Mesothelial cell of epicardium (in vitro differentiated cells): ENCODE data around the gene KLHDC3. TPM values are rescaled to one million over a fixed set of nuclear protein-coding genes. Genes with fewer than 3 reads are reported as not detected.

Experiments used
- DNase-seq, 2 experiments: peaks; one replicate each; pipeline ENCODE4 v3.0.0; 2021; ENCODE audit warnings: low spot score in 2 of 2; ENCODE audit not compliant: unreplicated experiment in 2 of 2
- H3K27ac Mint-ChIP-seq: 2 replicates; pipeline ENCODE4 v1.8.0; 2021; ENCODE audit warnings: mixed read lengths
- H3K27me3 Mint-ChIP-seq: 2 replicates; pipeline ENCODE4 v1.8.0; 2021; ENCODE audit warnings: low read depth, mixed read lengths
- H3K36me3 Mint-ChIP-seq: 2 replicates; pipeline ENCODE4 v1.8.0; 2021; ENCODE audit warnings: mixed read lengths
- H3K4me1 Mint-ChIP-seq: 2 replicates; pipeline ENCODE4 v1.8.0; 2021; ENCODE audit warnings: mixed read lengths
- H3K4me3 Mint-ChIP-seq: 2 replicates; pipeline ENCODE4 v1.8.0; 2021; ENCODE audit warnings: mild to moderate bottlenecking, moderate library complexity, mixed read lengths
- H3K9me3 Mint-ChIP-seq: 2 replicates; pipeline ENCODE4 v1.8.0; 2021; ENCODE audit warnings: mixed read lengths
- total RNA-seq: library from RNA; stranded (reverse); gene quantifications from 3 replicates; pipeline ENCODE4 v1.2.1, GENCODE V29; 2021
- TF ChIP-seq, protein P1 (sequence below): fragments of 200-600 bp; sonication (generic); IDR thresholded peaks from one replicate; pipeline ENCODE4 v1.5.0; 2021; ENCODE audit warnings: antibody characterized with exemption; ENCODE audit not compliant: unreplicated experiment

KLHDC3 gene, protein sequence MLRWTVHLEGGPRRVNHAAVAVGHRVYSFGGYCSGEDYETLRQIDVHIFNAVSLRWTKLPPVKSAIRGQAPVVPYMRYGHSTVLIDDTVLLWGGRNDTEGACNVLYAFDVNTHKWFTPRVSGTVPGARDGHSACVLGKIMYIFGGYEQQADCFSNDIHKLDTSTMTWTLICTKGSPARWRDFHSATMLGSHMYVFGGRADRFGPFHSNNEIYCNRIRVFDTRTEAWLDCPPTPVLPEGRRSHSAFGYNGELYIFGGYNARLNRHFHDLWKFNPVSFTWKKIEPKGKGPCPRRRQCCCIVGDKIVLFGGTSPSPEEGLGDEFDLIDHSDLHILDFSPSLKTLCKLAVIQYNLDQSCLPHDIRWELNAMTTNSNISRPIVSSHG
- total RNA-seq: 88.3 to 97.3 TPM (median 95.1 TPM) in 3 replicates

DNA sequence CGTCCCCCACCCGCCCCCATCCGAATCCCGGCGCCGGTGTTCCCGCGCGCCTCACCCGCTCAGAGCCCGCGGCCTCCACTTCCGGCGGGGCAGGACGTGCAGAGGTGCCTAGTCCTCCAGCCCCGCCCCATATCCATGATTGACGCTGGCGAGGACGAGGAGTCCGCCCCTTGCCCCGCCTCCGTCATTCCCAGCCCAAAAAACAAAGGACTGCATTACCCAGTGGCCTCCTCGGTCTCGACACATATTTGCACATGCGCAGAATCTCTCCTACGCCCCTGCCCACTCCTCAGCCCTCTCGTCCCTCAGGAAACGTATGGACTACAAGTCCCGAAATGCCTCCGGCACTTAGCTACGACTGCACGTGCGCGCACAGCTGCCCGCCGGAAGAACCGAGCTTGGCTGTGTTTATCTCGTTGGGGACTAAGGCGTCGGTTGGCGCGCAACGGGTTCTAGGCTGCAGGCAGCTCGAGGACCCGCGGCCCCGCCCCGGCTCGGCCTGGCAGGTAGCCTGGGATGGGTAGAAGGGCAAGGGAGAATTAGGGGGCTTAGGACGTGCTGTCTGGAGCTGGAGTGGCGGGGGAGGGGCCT is at the start of gene KLHDC3, which contains the start of gene MEA1:
TSS of gene KLHDC3 (plus strand) at position 407 of the 591 bp plus-strand sequence. CDS start 2,944 bp downstream, outside the sequence.
TSS of gene MEA1 (minus strand) at position 104 of the 591 bp plus-strand sequence. CDS start 133 bp downstream, outside the sequence.
- TF ChIP-seq, protein P1, sequence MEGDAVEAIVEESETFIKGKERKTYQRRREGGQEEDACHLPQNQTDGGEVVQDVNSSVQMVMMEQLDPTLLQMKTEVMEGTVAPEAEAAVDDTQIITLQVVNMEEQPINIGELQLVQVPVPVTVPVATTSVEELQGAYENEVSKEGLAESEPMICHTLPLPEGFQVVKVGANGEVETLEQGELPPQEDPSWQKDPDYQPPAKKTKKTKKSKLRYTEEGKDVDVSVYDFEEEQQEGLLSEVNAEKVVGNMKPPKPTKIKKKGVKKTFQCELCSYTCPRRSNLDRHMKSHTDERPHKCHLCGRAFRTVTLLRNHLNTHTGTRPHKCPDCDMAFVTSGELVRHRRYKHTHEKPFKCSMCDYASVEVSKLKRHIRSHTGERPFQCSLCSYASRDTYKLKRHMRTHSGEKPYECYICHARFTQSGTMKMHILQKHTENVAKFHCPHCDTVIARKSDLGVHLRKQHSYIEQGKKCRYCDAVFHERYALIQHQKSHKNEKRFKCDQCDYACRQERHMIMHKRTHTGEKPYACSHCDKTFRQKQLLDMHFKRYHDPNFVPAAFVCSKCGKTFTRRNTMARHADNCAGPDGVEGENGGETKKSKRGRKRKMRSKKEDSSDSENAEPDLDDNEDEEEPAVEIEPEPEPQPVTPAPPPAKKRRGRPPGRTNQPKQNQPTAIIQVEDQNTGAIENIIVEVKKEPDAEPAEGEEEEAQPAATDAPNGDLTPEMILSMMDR: no peak
- Mint-ChIP-seq H3K4me3 (peak within 1 kb of the TSS; percentile 89), H3K9me3 (no peaks in the 10 kb centered on the region), H3K4me1 (peaks cover 38% of the 10 kb centered on the region), H3K36me3 (peaks cover 22% of the 10 kb centered on the region), H3K27me3 (no peaks in the 10 kb centered on the region), H3K27ac (peak within 1 kb of the TSS; percentile 81)
- peak; percentile 97 to 99 for DNase-seq

DNA sequence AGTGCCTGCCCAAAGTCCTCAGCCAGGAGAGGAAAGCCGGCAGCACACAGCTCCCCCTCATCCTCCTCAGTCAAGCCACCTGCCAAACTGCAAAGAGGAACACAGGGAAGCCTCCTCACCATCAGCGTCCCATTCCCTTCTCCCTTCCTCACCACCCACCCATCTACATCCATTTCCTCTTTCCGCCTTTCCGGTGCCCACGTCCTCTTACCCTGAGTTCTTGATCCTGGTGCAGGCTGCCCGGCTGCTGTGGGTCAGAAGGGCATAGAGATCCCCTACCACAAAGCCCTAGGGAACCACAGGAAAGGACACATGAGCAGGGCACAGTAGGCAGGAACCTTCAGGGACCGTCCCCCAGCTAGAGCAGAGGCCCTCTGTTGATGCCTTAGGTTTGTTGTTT is 47.5 kb upstream of the KLHDC3 start:
- Mint-ChIP-seq H3K9me3 (no peaks in the 10 kb centered on the region), H3K4me3 (no peak overlapping the region), H3K27me3 (peaks cover 5% of the 10 kb centered on the region), H3K36me3 (peaks cover 22% of the 10 kb centered on the region), H3K27ac (no peak overlapping the region), H3K4me1 (no peaks in the 10 kb centered on the region)
- TF ChIP-seq, protein P1: no peak
- DNase-seq: no peak

DNA sequence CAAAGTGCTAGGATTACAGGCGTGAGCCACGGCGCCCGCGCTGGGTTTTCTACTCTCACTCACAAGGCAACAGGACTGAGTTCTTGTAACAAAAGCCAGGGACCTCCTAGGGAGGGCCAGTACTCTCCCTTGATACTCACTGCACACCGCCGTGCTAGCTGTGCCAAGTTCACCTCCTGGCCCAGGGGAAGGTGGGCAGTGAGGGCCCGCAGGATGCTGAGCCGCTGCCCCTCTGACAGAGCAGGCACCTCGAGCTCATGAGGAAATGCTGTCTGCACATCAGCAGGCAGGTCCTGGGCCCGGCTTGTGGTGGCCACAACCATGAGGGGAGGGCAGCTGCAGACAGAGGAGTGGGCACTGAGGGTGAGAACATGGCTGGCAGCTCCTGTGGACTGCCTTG is 46.8 kb upstream of the KLHDC3 start:
- Mint-ChIP-seq H3K9me3 (no peaks in the 10 kb centered on the region), H3K27ac (no peak overlapping the region), H3K36me3 (peaks cover 19% of the 10 kb centered on the region), H3K4me3 (no peak overlapping the region), H3K27me3 (peaks cover 3% of the 10 kb centered on the region), H3K4me1 (no peaks in the 10 kb centered on the region)
- DNase-seq: no peak
- TF ChIP-seq, protein P1: no peak

DNA sequence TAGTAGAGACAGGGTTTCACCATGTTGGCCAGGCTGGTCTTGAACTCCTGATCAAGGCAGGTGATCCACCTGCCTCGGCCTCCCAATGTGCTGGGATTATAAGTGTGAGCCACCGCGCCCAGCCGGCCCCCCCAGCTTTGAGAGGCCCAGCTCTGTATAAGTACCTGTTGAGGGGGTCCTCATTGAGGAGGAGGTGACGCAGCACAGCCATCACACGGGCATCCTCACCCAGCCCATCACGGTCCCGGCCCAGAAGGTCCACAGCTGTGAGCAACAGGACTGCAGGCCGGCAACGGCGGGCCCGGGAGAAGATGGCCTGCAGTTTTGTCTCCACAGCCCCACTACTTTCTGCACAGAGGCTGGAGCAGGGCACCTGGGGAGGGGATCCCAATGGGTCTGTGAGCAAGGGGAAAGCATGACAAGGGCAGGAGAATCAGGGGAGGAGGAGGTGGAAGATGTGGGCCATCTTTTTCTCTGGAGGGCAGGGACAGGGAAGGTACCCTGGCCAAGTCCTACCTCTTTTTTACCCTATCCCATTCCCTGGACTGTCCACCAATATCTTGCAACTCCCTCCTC is 45.8 kb upstream of the KLHDC3 start:
- no peak overlapping the region for H3K4me3 Mint-ChIP-seq
- H3K36me3 Mint-ChIP-seq: peaks cover 11% of the 10 kb centered on the region
- H3K9me3 Mint-ChIP-seq: no peaks in the 10 kb centered on the region
- no peaks in the 10 kb centered on the region for H3K27me3 Mint-ChIP-seq
- H3K4me1 Mint-ChIP-seq: no peaks in the 10 kb centered on the region
- DNase-seq: no peak
- TF ChIP-seq, protein P1: no peak
- H3K27ac Mint-ChIP-seq: no peak overlapping the region

DNA sequence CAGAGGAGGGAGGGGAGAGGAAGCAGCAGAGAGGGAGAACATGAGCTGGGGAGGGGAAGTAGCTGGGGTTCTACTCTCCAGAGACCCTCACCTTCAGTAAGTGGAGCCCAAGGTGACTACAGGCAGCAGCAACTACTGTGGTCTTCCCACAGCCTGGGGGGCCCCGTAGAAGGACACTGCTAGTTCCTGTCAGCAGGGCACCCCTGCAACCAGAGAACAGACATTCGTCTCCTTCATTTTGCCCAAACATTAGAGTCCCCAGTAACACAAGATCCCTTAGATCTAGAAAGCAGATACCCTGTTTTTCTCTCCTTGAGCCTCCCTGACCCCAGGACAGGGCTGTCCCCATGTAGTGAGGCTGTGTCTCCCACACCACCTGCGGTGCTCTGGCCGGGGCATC is 45.3 kb upstream of the KLHDC3 start:
- no peaks in the 10 kb centered on the region for H3K4me1 Mint-ChIP-seq
- peaks cover 12% of the 10 kb centered on the region for H3K36me3 Mint-ChIP-seq
- no peaks in the 10 kb centered on the region for H3K27me3 Mint-ChIP-seq
- no peak for DNase-seq
- no peak overlapping the region for H3K4me3 Mint-ChIP-seq
- H3K27ac Mint-ChIP-seq: no peak overlapping the region
- H3K9me3 Mint-ChIP-seq: no peaks in the 10 kb centered on the region
- TF ChIP-seq, protein P1: no peak
